GM19099 (cell line): Measurements from ENCODE around the gene CTNNBIP1.
A peak's percentile ranks its signal among the peaks of the same experiment; 100 is the strongest.

Experiments
- POLR2A ChIP-seq: IDR thresholded peaks from 3 replicates; pipeline ENCODE4 v1.6.1; 2011; ENCODE audit warnings: low read depth; ENCODE audit not compliant: insufficient read length; ENCODE audit errors: extremely low read depth

Gene CTNNBIP1, protein sequence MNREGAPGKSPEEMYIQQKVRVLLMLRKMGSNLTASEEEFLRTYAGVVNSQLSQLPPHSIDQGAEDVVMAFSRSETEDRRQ

DNA sequence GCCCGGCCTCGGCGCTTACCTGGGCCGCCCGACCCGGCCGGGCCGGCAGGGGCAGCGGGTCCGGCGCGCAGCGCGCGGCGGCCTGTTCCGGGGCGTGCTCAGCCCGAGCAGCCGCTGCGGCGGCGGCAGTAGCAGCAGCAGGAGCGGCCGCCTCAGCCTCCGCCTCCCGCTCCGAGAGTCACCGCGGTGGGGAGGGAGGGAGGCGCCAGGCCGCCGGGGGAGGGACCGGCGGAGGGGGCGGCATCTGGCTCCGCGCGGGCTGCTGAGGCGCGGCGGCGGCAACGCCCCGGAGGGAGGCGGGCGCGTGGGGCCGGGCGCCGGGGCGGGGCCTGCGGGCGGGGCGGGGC is at the start of gene CTNNBIP1:
Gene CTNNBIP1, minus strand, starts transcription at position 194 of the 347 bp plus-strand sequence. CDS start 38,205 bp downstream, outside the sequence.
- TF ChIP-seq POLR2A = peak; percentile 59

DNA sequence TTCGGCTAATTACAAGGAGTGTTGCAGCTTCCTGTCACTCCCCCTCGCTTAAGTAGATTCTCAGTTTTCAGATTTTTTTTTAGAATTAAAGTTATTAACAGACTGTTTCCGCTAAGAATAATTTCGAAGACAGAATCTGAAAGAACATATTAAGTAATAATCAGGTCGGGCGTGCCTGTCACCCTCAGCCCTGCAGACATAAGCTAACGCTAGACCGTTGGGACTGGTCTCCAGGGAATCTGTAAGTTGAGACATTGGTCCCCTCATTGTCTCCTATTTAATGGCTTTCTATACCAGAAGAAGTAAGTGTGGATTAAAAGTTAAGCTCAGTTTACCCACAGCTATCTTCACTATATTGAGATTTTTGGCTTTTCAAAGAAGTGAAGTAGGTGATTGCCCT is 47.7 kb upstream of the CTNNBIP1 start:
- no peak for TF ChIP-seq POLR2A

DNA sequence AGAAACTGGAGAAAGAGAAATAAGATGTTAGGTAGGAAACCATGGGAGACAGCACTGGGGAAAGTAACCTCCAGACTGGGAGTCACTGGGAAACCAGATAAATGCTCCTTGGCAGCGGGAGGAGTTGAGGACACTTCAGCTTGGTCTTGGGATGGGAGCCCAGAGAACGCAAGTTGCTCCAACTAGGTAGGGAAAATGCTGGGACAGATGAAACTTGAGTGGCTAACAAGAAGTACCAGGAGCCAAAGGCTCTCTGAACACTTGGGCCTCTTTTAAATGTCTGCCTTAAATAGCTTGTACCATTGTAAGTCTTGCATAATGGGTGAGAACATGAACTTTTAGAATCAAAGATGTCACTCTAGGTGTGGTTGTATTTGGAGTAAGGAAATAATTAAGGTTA is 36.2 kb upstream of the CTNNBIP1 start:
- TF ChIP-seq POLR2A = no peak

DNA sequence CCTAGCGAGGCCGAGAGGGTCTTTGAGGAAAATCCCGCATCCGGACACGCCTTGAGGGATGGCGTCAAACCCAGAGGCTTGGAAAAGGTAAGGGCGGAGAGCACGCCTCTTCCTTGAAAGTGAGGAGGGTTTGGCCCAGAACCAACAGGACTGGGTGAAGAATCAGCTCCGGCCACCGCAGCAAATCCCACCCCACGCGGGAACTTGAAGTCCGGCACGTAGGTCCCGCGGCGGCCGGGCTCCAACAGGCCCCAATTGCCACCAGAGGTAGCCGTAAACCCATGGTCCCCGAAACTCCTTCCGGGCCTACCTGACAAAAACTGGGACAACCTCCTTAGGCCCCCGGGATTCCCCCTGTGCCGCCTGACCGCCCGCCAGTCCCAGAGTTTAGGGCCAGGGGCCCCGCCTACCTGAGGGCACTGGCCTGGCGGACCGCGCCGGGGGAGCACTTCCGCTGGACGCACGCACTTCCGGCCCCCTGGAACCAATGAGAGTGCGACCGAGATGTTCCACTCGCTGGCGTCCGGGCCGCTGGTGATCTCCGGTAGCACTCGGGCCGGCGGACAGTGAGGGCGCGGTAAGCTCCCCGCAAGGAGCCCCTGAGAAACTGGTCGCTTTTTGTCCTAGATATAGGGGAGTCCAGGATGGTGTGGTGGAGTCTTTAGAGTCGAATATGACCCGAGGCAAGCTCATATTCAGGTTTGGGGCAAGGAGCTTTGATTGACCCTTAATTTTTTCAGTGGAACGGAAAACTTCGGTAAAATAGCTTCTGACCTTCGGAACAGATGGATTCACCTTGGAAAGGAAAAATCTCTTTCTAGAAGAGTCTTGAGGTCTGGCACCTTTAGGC is 33.1 kb upstream of the CTNNBIP1 start, which contains the start of the genes LZIC and NMNAT1:
Gene LZIC, minus strand, starts transcription at position 453 of the 850 bp plus-strand sequence. CDS start 6,772 bp downstream, outside the sequence.
Gene NMNAT1, plus strand, starts transcription at position 537 of the 850 bp plus-strand sequence. CDS start 28,599 bp downstream, outside the sequence.
- peak; percentile 97 for TF ChIP-seq POLR2A

DNA sequence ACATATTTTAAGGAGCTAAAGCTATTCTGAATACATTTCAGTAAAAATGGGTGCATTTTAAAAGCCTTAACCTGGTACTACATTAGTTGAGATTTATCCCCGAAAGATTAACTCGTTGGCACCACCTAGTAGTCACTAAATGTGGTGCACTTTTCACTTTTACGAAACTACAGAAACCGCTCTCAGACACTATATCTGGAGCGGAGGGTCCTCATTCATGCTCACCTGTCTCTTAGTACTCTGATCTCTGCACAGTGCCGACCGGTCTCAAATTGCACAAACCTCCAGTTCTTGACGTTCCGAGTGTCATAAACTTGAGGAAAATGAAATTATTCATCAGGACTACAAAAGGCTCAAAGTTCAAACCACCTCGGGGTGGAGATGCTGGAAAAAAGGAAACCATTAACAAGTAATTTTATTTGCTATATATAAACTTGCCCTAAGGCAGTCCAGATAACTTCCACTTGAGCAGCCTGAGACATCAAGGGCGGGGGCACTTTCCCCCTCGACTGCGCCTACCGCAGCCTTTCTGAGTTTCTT is 32.4 kb upstream of the CTNNBIP1 start:
- TF ChIP-seq POLR2A = no peak

DNA sequence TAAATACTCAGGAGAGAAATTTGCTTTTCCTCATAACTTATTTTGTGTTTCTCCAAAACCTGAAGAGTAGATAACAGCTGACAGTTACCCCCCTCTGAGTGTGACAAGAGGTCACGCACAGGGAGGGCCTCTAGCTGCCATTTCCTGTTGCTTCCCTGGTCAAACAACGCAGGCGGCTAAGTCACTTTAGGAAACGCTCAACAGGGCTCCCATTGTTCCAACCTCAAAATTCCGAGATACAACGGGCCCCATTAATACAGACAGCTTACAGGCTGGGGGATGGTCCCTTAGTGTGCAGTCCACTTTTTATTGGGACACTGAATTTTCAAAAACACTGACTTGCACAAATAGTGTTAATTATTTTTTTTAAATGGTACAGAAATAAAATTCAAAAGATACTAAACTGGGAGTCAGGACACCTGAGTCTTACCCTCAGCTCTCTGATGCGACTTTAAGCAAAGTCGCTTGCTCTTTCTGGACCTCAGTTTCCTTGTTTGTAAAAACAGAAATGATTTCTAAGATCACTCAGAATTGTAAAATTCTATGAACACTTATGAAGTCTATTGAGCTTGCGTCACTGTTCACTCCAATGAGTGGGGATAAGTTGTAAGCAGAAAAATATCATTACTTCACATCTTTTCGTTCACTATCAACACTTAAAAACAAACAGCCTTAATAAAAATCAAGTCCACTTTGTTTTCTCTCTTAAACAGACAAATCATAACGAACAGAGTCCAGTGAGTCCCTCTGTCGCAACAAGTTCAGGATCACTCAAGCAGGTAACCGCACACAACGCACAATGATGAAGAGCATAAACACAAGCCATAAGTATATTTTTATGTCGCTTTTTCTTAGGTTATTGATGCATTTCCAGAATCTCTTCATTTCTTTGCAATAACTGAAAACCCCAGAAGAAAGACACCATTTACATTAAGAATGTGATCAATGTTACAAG is 19.6 kb upstream of the CTNNBIP1 start:
- no peak for TF ChIP-seq POLR2A

DNA sequence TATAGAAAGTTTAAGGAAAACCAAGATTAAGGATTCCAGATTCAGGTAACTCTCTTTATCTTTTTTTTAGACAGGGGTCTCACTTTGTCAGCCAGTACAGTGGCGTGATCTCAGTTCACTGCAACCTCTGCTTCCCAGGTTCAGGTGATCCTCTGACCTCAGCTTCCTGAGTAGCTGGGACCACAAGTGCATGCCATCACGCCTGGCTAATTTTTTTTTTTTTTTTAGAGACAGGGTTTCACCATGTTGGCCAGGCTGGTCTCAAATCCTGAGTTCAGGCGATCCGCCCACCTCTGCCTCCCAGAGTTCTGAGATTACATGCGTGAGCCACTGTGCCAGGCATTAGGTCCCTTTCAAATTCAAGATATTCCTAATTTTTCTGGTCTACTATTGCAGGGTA is 17.2 kb upstream of the CTNNBIP1 start:
- TF ChIP-seq POLR2A = no peak

DNA sequence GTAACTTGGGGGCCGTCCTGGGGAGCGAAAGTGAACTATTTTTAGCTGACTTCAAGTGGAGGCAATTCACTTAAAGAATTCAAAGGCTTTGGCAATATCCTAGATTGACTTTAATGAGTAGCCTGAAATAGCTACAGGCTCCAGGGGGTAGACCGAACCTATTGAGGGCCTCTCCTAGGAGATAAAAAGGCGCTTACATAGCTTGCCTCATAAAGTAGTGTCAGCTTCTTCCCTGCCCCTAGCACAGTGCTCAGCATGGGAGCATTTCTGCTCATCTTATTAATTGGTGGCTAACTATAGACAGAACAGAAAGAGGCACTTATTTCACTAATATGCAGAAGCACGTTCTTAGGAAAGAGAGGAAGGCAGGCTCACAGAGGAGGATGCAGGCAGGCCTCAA is 12.3 kb upstream of the CTNNBIP1 start:
- no peak for TF ChIP-seq POLR2A

DNA sequence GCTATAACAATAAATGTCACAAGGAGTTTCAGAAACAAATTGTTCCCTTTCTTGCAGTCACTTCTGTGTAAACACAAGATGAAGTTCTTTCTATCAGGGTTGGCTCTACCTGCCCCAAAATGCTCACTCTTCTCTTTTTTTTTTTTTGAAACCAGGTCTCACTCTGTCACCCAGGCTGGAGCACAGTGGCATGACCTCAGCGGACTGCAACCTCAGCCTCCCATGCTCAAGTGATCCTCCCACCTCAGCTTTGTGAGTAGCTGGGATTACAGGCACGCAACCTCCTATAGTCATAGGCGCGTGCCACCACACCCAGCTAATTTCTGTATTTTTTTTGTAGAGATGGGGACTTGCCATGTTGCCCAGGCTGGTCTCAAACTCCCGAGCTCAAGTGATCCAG is 10.5 kb upstream of the CTNNBIP1 start:
- no peak for TF ChIP-seq POLR2A

DNA sequence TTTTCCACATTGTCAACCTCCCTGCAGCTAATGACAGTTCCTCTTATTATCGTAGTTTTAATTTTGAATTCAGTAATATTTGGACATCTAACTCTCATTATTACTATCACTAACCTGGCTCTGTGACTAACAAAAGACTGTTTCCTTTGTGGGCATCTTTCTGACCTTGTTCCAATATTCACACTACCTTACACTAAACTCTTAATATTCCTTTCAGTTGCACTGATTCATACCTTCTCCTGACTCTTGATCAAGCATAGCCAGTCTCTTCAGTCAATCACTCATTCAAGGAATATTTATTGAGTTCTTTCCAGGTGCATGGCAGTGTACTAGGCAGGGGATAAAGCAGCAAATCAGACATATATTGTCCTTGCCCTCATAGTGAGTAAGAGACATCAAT is 7.8 kb upstream of the CTNNBIP1 start:
- TF ChIP-seq POLR2A = no peak

DNA sequence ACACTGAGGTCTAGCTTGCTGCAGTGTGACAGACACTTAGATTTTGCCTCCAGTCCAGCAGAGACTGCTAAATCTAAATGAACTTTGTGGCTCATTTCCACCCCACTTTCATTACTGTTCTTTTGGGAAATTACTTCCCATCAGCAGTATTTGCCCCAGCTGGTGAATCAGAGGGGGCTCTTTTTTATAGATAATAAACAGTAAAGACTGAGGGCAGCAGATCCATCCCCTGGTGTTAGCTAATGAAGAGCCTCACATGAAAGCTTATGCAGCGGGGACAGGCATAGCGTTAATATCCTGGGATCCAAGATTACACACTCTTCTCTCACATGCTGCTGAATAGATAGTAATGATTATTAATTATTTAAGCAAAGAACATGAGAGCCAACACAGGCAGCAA is 6.4 kb upstream of the CTNNBIP1 start:
- TF ChIP-seq POLR2A = no peak

DNA sequence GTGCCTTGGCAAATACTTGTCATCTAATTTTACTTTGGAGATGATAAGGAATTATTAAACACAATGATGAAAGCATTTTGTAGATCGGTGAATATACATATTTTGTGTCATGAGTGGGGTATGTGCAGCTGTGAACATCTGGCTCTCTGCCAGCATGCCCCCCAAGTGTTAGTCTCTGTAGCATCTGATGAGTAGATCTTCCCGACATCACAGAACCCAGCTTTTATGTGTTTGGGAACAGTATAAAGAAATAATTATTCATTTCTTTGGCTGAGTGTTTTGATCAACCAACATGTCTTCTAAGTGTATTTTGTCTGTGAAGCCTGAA is 4.5 kb upstream of the CTNNBIP1 start:
- no peak for TF ChIP-seq POLR2A

DNA sequence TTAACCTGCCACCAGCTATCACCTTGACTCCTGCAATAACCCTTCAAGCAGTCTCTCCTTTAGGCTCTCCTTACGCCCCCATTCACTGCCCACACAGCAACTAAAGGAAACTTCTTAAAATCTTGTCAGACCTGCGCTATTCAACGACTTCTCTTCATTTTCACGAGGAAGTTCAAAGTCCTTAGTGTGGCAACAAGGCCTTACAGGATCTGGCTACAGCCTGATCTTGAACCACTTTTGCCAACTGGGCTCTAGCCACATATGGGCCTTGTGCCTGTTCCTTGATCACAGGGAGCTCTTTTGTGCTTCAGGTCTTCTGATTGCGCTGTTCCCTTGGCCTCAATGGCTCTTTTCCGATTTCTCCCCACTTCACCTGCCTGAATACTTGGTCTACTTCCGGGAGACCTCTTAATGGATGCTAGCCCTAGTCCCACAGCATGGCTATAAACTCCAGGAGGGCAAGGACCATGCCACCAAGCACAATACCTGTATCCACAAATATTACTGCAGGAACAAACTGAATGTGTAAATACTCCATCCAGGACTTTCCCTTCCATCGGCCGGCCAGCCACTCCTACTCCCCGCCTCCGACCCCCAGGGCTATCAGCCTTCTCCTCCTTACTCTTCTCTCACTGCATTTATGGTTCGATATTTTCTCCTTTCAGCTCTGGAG is 2.3 kb upstream of the CTNNBIP1 start:
- no peak for TF ChIP-seq POLR2A

DNA sequence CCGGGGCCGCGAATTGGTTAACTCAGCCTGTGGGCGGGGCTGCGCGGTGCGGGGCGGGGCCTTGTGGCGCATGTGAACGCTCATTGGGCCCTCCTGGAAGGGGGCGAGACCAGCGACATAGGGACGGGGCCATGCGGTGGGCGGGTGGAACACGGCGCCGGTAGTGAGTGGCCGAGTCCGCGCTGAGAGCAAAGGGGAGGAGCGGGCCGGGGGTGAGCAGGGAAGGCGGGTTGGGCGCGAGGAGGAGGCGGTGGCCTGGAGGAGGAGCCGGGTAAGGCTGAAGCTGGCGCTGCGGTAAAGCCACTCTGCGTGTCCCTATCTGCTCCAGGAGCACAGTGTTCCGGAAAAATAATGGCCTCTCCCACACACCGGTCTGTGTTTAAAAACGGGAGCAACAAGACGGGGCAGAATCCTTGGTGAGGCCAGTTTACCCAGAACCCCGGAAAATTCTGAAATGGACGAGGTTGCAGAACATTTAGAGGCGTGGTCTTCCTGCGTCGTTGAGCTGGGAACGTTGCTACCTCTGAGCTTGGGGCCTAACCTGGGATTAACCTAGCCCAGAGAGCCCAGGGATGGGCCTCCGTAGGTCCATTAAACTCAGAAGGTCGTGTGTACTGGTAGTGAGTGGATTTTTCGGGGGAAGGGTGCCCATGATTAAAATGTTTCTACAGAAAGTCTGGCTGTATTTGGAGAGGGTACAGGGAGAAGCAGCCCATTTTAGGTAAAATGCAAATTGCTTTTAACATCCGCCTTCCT is 532 bp upstream of the CTNNBIP1 start:
- peak; percentile 67 for TF ChIP-seq POLR2A
